Heart left ventricle (tissue), 16 donors: Measurements from ENCODE around the gene SCAANT1. TPM values are rescaled to one million over a fixed set of nuclear protein-coding genes. Genes with fewer than 3 reads are reported as not detected.

Source experiments
- ATAC-seq, 4 donors: fragments of 200-7000 bp; cut with Tn5 transposase; one replicate each; pipeline ENCODE4 v1.9.1; 2020 to 2022; ENCODE audit warnings: moderate library complexity in 4 of 4, mild to moderate bottlenecking in 3 of 4, moderate number of reproducible peaks in 1 of 4
- DNase-seq, 5 donors: peaks; one replicate each; pipeline ENCODE4 v3.0.0-alpha.2; 2020
- H3K27ac ChIP-seq, 12 donors: fragments of 200-600 bp; sonication (generic) in 4 of 12; one replicate each; pipeline versions ENCODE4 v1.5.0 to v1.8.0; 2016 to 2022; ENCODE audit warnings: mild to moderate bottlenecking in 2 of 12
- H3K27me3 ChIP-seq, 9 donors: fragments of 200-600 bp; sonication (generic) in 2 of 9; one replicate each; pipeline versions ENCODE4 v1.5.1 to v1.8.0; 2016 to 2022; ENCODE audit warnings: mild to moderate bottlenecking in 3 of 9
- H3K36me3 ChIP-seq, 9 donors: fragments of 200-600 bp; sonication (generic) in 2 of 9; one replicate each; pipeline versions ENCODE4 v1.5.0 to v1.8.0; 2018 to 2022; ENCODE audit warnings: mild to moderate bottlenecking in 2 of 9
- H3K4me1 ChIP-seq, 12 donors: fragments of 200-600 bp; sonication (generic) in 4 of 12; one replicate each; pipeline versions ENCODE4 v1.5.0 to v1.8.0; 2016 to 2022; ENCODE audit warnings: mild to moderate bottlenecking in 3 of 12
- H3K4me3 ChIP-seq, 12 donors: fragments of 200-600 bp; sonication (generic) in 4 of 12; one replicate each; pipeline versions ENCODE4 v1.5.0 to v1.8.0; 2017 to 2022; ENCODE audit warnings: mild to moderate bottlenecking in 9 of 12, moderate library complexity in 4 of 12
- H3K9me3 ChIP-seq, 12 donors: fragments of 200-600 bp; sonication (generic) in 4 of 12; one replicate each; pipeline versions ENCODE4 v1.5.0 to v1.8.0; 2016 to 2022; ENCODE audit warnings: mild to moderate bottlenecking in 1 of 12
- CTCF ChIP-seq, 12 donors: fragments of 200-600 bp; sonication (generic) in 4 of 12; IDR thresholded peaks; one replicate each; pipeline versions ENCODE4 v1.5.0 to v1.8.0; 2018 to 2022; ENCODE audit warnings: antibody characterized with exemption in 12 of 12, mild to moderate bottlenecking in 5 of 12
- POLR2A ChIP-seq, 2 donors: fragments of 450-650 bp; IDR thresholded peaks; one replicate each; pipeline ENCODE4 v1.6.1; 2017; ENCODE audit warnings: antibody characterized with exemption in 2 of 2, mild to moderate bottlenecking in 2 of 2, moderate library complexity in 2 of 2
- WGBS, 4 donors: extraction: QIAGEN DNeasy Blood & Tissue Kit in 2 of 4; methylation state at CpG; one replicate each; pipeline versions ENCODE4 v1.1.5 to v1.1.7; 2013 to 2018; 5-methylcytosine and 5-hydroxymethylcytosine counted together
- intact Hi-C, 10 donors: fragments of 100-400 bp; cut with DNase I; formaldehyde crosslinking; loops; one replicate each; pipeline versions ENCODE4 v1.11.1 to v1.14.2; 2022
- polyA plus RNA-seq, 2 donors: library from polyadenylated mRNA; stranded (reverse); fragments of 200-250 nt; gene quantifications; one replicate each; pipeline ENCODE4 v1.2.3, GENCODE V29; 2013
- total RNA-seq, 9 donors: library from RNA; depleted of rRNA in 2 of 9; stranded (reverse); fragments of >200 nt in 2 of 9; fragmentation: NEBNext Ultra II Directional in 3 of 9; extraction: Animal tissue kit (Norgen Biotek cat#: 25700) in 3 of 9; gene quantifications; one replicate each; pipeline versions ENCODE4 v1.1.0 to v1.2.4, GENCODE V29; 2016 to 2023
- donor health status: ischemic (EF 13 %, LVEDD 7.1; RV severe dilation, severe dysfunction).
- donor health status: healthy with polysubstance abuse.
- donor health status: DM: no; HTN: yes; CAD: no.
- donor health status: DM: no; HTN: no; CAD: no.
- donor health status: ischemic (EF 25% LVEDD 6.9; RV normal size, moderate dysfunction).
- donor health status: ischemic (EF 25% LVEDD 5.7; RV mildly dilated, moderate dysfunction).
- donor health status: healthy.
- donor health status: DM: yes; HTN: yes; CAD: no.
- donor health status: ischemic (EF 35%, LVEDD 5.7; RV mildly dilated, moderate dysfunction).
- donor health status: nonischemic (EF 11% LVEDD 7.7; RV severe dilation, severe dysfunction).
- donor health status: DM: yes; HTN: yes; CAD: no.
- donor health status: PGD.
- donor health status: ischemic (EF 29% LVEDD 5.4; RV normal size, mild dysfunction).
- donor health status: nonischemic (EF 23%, LVEDD 6.1; RV moderate dilation, normal function).

The SCAANT1 gene
- total and polyA plus RNA-seq, 11 donors = not detected

- no peaks in the 10 kb centered on the region for H3K27me3 ChIP-seq
- intact Hi-C loops = no loop called here
- TF ChIP-seq CTCF (IDR thresholded peaks at IDR 0.05) (no peak), POLR2A (IDR thresholded peaks at IDR 0.05) (no peak)
- WGBS, 4 donors = 62 to 87% (median 81%) methylated on average over 2 of the region's 2 CpGs
- H3K36me3 ChIP-seq = no peaks in the 10 kb centered on the region
- peak in 1 of 4 donors; percentile 26 for ATAC-seq
- no peaks in the 10 kb centered on the region for H3K9me3 ChIP-seq
- no peak for DNase-seq
- no peak overlapping the region for H3K27ac ChIP-seq
- H3K4me3 ChIP-seq = no peak overlapping the region
- H3K4me1 ChIP-seq = peaks cover 0 to 39% (median 18%) of the 10 kb centered on the region in 12 donors
These were observed 33.7 kb downstream of the SCAANT1 start for GRCh38 chr3:63878394-63879060.

GRCh38 chr3:63877737-63878393, 34.3 kb downstream of the SCAANT1 start:
- intact Hi-C loops = no loop called here
- Histone ChIP-seq H3K27ac (peak overlapping the region in 1 of 12 donors; percentile 14), H3K27me3 (no peaks in the 10 kb centered on the region), H3K4me3 (no peak overlapping the region), H3K36me3 (no peaks in the 10 kb centered on the region), H3K9me3 (no peaks in the 10 kb centered on the region), H3K4me1 (peaks cover 0 to 39% (median 18%) of the 10 kb centered on the region in 12 donors)
- peak in 1 of 4 donors; percentile 28 for ATAC-seq
- TF ChIP-seq POLR2A (IDR thresholded peaks at IDR 0.05) = no peak
- TF ChIP-seq CTCF (IDR thresholded peaks at IDR 0.05) = no peak
- DNase-seq = no peak
- WGBS, 4 donors = 67 to 83% (median 76%) methylated on average over 3 of the region's 3 CpGs

GRCh38 chr3:63876260-63876659, 35.9 kb downstream of the SCAANT1 start:
- Histone ChIP-seq H3K4me3 (no peak overlapping the region), H3K27ac (no peak overlapping the region), H3K27me3 (no peaks in the 10 kb centered on the region), H3K4me1 (peaks cover 0 to 46% (median 21%) of the 10 kb centered on the region in 12 donors), H3K36me3 (no peaks in the 10 kb centered on the region), H3K9me3 (no peaks in the 10 kb centered on the region)
- intact Hi-C loops = no loop called here
- DNase-seq (no peak), ATAC-seq (no peak)
- 65 to 78% (median 70%) methylated on average over 3 of the region's 3 CpGs for WGBS, 4 donors
- no peak for TF ChIP-seq CTCF (IDR thresholded peaks at IDR 0.05)

- Histone ChIP-seq H3K27ac (no peak overlapping the region), H3K27me3 (no peaks in the 10 kb centered on the region), H3K4me3 (no peak overlapping the region), H3K9me3 (no peaks in the 10 kb centered on the region), H3K4me1 (peaks cover 0 to 46% (median 23%) of the 10 kb centered on the region in 12 donors), H3K36me3 (no peaks in the 10 kb centered on the region)
- intact Hi-C loops = no loop called here
- DNase-seq (no peak), ATAC-seq (no peak)
- TF ChIP-seq POLR2A (IDR thresholded peaks at IDR 0.05) (no peak), CTCF (IDR thresholded peaks at IDR 0.05) (no peak)
- 69 to 86% (median 80%) methylated on average over 2 of the region's 2 CpGs for WGBS, 4 donors
These were observed 36.7 kb downstream of the SCAANT1 start for GRCh38 chr3:63875510-63875909.
